Stimulated activated effector memory CD8-positive, alpha-beta T cell treated with anti-CD3 and anti-CD28 coated beads, Interleukin-12 subunit alpha, Interleukin-12 subunit beta, amount 100 ng/mL, for 72 hours (primary cell): Measurements from ENCODE around the gene CBX3.
"Not testable (repeated sequence)": the region's sequence is repeated elsewhere in the genome, so short reads cannot be mapped to it uniquely, and the experiment has no call there.

Source experiments
- ATAC-seq: fragments of 150-1000 bp; cut with Tn5 transposase; 2 replicates; pipeline ENCODE4 v1.10.0; 2021
- DNase-seq, 2 donors: peaks; one replicate each; pipeline ENCODE4 v3.0.0; 2021 to 2022; ENCODE audit warnings: low spot score in 2 of 2
- H3K27ac Mint-ChIP-seq: one replicate; pipeline ENCODE4 v1.8.0; 2022; ENCODE audit warnings: mild to moderate bottlenecking, mixed read lengths
- H3K36me3 Mint-ChIP-seq: one replicate; pipeline ENCODE4 v1.8.0; 2022; ENCODE audit warnings: mild to moderate bottlenecking, mixed read lengths
- H3K4me1 Mint-ChIP-seq: one replicate; pipeline ENCODE4 v1.8.0; 2022; ENCODE audit warnings: mixed read lengths
- H3K4me3 Mint-ChIP-seq: one replicate; pipeline ENCODE4 v1.8.0; 2022; ENCODE audit warnings: mild to moderate bottlenecking, mixed read lengths
- H3K9me3 Mint-ChIP-seq: one replicate; pipeline ENCODE4 v1.8.0; 2022; ENCODE audit warnings: mixed read lengths

Gene CBX3

DNA sequence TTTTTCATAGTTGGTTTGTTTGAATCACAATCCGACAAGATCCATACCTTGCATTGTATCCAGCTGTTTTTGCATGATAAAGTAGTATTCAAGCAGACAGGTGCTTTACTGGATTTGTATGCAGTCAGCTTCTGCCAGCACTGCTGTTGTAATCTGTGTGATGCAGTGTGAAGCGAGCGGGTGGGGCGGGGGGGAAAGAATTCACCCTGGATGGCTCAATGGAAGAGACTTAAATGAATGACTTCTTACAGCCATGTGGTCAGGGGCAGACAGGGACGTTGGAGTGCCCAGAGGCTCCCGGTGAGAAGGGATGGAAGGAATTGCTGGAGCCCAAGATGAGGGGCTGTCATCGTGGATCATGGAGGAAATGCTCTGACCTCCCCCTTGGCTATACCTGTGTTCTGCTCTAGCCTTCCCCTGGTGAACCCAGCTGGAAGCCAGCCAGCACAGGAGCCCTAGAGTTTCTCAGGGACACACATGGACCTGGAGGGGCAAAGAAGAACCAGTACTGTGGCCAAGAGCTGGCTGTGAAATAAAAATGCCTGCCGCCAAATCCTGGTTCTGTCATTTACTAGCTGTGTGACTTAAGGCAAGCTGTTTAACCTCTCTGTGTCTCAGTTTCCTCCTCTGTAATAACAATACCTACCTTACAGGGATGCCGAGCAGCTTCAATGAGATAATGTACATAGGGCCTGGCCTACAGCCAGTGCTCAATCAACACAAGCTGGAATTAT lies 35.4 kb upstream of the CBX3 start:
- Mint-ChIP-seq H3K9me3 (no peaks in the 10 kb centered on the region), H3K4me3 (peak overlapping the region; percentile 58), H3K4me1 (peaks cover 31% of the 10 kb centered on the region), H3K36me3 (peaks cover 18% of the 10 kb centered on the region), H3K27ac (peak overlapping the region; percentile 92)
- no peak for ATAC-seq
- no peak for DNase-seq

DNA sequence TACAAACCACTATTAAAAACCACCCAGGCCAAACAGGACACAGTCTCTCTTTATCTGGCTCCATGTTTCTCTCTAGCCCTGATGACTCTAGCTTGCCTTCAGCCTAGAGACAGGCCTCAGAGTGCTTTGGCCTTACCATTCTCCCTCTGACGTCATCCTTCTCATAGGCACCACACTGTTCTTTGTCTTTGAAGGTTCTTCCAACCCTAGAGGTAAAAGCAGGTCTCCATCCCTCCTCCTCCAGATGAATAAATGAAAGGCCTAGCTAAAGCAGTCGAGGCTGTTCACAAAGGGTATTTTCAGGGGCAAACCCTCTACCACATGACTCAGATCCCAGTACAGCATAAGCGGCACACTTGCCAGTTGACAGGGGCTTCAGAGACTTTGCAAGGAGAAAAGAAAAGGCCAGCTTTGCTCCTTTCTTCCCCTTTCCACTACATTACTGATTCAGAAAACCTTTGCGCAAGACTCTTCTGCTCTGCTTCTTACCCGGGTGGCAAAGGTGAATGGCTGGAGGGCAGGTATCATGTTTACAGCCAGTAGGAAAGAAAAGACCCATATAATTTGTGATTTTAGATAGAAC lies 34.8 kb upstream of the CBX3 start:
- Mint-ChIP-seq H3K4me3 (peak overlapping the region; percentile 58), H3K4me1 (peaks cover 31% of the 10 kb centered on the region), H3K9me3 (no peaks in the 10 kb centered on the region), H3K27ac (peak overlapping the region; percentile 92), H3K36me3 (peaks cover 24% of the 10 kb centered on the region)
- DNase-seq (peak in 1 of 2 donors; percentile 62), ATAC-seq (peak; percentile 93)

DNA sequence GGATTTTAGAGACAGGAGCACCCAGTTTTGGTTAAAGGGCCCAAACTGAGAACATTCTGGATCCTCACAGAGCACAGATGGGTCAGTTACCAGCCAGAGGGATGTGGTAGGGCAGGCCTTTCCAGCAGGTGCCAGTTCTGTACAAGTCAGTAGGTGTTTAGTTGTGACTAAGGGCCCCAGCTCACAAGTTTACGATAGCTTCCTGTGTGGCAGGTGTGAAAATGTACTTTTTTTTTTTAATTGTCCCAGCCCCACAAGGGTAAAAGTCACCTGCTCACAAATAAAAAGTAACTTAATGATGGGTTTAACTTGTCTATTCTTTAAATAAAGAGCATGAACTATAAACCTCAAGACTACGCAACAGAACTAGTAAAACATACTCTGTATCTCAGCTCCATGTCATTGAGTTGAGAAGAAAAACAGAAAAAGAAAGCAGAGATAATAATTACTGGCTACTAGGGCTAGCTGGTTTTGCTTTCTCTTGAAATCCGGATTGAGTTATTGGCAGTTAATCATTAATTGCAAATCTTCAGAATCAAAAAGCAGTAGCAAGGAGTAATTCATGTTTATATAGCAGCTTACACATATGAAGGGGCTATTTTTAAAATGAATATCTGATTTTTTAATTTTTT lies 34.1 kb upstream of the CBX3 start:
- H3K4me1 Mint-ChIP-seq, result peaks cover 31% of the 10 kb centered on the region
- DNase-seq, result no peak

DNA sequence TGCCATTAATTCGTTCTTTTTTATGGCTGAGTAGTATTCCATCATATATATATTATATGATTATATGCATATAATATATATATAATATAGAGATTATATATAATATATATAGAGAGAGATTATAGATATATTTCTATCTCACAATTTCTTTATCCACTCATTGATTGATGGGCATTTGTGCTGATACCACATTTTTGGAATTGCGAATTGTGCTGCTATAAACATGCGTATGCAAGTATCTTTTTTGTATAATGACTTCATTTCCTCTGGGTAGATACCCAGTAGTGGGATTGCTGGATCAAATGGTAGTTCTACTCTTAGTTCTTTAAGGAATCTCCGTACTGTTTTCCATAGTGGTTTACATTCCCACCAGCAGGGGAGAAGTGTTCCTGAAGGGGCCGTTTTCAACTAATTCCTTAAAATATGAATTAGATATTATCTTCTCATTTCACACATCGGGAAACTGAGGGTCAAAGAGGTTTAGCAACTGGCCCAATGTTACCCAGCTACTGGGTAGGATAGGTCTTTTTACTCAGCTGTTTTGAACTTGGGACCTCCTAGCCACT lies 33.0 kb upstream of the CBX3 start:
- ATAC-seq, result no peak
- Mint-ChIP-seq H3K4me1 (peaks cover 24% of the 10 kb centered on the region), H3K9me3 (no peaks in the 10 kb centered on the region), H3K36me3 (peaks cover 29% of the 10 kb centered on the region), H3K27ac (no peak overlapping the region), H3K4me3 (no peak overlapping the region)
- no peak for DNase-seq

More for the DNA sequence above, 34.1 kb upstream of the CBX3 start:
- H3K4me3 Mint-ChIP-seq, result peak overlapping the region; percentile 58
- no peaks in the 10 kb centered on the region for H3K9me3 Mint-ChIP-seq
- ATAC-seq, result peak; percentile 89
- peaks cover 29% of the 10 kb centered on the region for H3K36me3 Mint-ChIP-seq
- peak overlapping the region; percentile 92 for H3K27ac Mint-ChIP-seq

DNA sequence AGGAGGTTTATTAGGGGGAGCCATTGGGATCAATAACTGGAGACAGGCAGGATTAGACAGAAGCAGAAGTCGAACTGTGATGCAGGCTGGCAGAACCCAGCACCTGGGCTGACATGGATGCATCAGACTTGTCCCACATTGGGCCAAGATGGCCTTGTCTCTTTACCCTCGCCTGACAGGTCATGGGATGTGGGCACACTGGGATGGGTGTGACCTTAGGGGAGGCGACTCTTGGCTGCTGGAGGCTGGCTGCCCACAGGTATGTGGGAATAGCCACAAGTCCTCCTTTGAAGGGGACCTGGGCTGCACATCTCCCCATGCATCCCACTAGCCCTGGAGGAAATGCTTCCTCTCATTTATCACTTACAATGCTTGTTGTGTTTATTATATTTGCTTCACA lies 32.3 kb upstream of the CBX3 start:
- Mint-ChIP-seq H3K9me3 (no peaks in the 10 kb centered on the region), H3K4me1 (peaks cover 32% of the 10 kb centered on the region), H3K27ac (no peak overlapping the region)

DNA sequence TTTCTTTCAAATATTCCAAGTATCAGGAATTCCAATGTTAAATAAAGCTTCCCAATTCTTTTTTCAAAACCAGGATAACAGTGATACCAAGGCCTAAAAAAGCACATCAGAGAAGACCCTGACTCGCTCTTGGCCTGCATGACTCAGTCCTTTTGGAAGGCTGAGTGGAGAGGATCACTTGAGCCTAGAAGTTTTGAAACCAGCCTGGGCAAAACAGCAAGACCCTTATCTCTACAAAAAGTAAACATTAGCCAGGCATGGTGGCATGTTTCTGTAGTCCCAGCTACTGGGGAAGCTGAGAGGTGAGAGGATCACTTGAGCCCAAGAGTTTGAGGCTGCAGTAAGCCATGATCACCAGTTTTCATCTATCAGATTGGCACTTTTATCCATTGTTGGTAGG lies 30.9 kb upstream of the CBX3 start:
- no peak overlapping the region for H3K27ac Mint-ChIP-seq
- H3K36me3 Mint-ChIP-seq, result peaks cover 49% of the 10 kb centered on the region
- no peaks in the 10 kb centered on the region for H3K9me3 Mint-ChIP-seq

More for the DNA sequence above, 32.3 kb upstream of the CBX3 start:
- no peak for ATAC-seq
- DNase-seq, result no peak
- Mint-ChIP-seq H3K36me3 (peaks cover 37% of the 10 kb centered on the region), H3K4me3 (no peak overlapping the region)

DNA sequence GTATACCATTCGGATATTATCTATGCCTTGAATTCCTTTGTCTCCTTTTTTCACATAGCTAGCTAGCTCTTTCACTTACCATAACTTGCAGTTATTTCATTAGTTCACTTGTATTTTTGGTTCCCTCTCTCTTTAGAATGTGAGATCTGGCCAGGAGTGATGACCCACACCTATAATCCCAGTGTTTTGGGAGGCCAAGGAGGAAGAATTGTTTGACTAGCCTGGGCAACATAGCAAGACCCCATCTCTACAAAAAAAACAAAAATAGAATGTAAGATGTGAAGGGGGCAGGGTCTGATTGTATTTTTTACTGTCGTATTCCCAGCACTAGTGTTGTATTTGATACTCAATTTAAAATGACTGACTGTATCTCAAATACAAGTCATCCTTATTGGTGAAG lies 29.9 kb upstream of the CBX3 start:
- no peak overlapping the region for H3K27ac Mint-ChIP-seq
- H3K4me3 Mint-ChIP-seq, result no peak overlapping the region
- H3K9me3 Mint-ChIP-seq, result no peaks in the 10 kb centered on the region
- no peak for ATAC-seq
- H3K36me3 Mint-ChIP-seq, result peaks cover 49% of the 10 kb centered on the region
- peaks cover 26% of the 10 kb centered on the region for H3K4me1 Mint-ChIP-seq
- no peak for DNase-seq

More for the DNA sequence above, 30.9 kb upstream of the CBX3 start:
- ATAC-seq (no peak), DNase-seq (no peak)
- Mint-ChIP-seq H3K4me3 (no peak overlapping the region), H3K4me1 (peaks cover 35% of the 10 kb centered on the region)

DNA sequence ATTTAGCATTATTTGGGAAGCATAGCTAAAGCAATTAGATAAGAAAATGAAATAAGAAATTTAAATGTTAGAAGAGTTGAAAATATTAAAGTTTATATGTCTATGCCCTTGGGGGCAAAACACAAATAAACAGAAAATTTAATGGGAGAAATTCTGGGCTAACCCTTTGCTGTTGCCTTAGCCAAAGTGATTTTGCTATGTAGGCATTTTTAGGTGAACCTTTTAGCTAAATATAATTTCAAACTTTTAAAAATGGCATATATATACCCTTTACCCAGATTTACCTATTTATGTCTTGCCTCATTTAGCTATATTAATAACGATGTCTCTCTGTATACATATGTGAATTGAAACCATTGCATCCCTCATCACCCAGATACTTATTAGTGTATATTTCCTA lies 29.5 kb upstream of the CBX3 start:
- no peak overlapping the region for H3K27ac Mint-ChIP-seq
- peaks cover 22% of the 10 kb centered on the region for H3K4me1 Mint-ChIP-seq
- DNase-seq, result no peak
- H3K4me3 Mint-ChIP-seq, result no peak overlapping the region
- H3K36me3 Mint-ChIP-seq, result peaks cover 49% of the 10 kb centered on the region
- ATAC-seq, result no peak
- no peaks in the 10 kb centered on the region for H3K9me3 Mint-ChIP-seq

DNA sequence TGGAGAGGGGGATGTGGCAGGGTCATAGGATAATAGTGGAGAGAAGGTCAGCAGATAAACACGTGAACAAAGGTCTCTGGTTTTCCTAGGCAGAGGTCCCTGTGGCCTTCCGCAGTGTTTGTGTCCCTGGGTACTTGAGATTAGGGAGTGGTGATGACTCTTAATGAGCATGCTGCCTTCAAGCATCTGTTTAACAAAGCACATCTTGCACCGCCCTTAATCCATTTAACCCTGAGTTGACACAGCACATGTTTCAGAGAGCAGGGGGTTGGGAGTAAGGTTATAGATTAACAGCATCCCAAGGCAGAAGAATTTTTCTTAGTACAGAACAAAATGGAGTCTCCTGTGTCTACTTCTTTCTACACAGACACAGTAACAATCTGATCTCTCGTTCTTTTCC lies 25.6 kb upstream of the CBX3 start:
- Mint-ChIP-seq H3K4me1 (peaks cover 44% of the 10 kb centered on the region), H3K36me3 (peaks cover 72% of the 10 kb centered on the region)
- DNase-seq, ATAC-seq, H3K4me3 Mint-ChIP-seq, H3K9me3 Mint-ChIP-seq, H3K27ac Mint-ChIP-seq: not testable (repeated sequence)

DNA sequence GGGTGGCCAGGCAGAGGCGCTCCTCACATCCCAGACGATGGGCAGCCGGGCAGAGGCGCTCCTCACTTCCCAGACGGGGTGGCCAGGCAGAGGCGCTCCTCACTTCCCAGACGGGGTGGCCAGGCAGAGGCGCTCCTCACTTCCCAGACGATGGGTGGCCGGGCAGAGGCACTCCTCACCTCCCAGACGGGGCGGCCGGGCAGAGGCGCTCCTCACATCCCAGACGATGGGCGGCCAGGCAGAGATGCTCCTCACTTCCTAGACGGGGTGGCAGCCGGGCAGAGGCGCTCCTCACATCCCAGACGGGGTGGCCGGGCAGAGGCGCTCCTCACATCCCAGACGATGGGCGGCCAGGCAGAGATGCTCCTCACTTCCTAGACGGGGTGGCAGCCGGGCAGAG lies 24.8 kb upstream of the CBX3 start:
- not testable (repeated sequence) for ATAC-seq, DNase-seq, H3K27ac Mint-ChIP-seq, H3K4me3 Mint-ChIP-seq, H3K9me3 Mint-ChIP-seq
- H3K36me3 Mint-ChIP-seq, result peaks cover 72% of the 10 kb centered on the region
- peaks cover 48% of the 10 kb centered on the region for H3K4me1 Mint-ChIP-seq

DNA sequence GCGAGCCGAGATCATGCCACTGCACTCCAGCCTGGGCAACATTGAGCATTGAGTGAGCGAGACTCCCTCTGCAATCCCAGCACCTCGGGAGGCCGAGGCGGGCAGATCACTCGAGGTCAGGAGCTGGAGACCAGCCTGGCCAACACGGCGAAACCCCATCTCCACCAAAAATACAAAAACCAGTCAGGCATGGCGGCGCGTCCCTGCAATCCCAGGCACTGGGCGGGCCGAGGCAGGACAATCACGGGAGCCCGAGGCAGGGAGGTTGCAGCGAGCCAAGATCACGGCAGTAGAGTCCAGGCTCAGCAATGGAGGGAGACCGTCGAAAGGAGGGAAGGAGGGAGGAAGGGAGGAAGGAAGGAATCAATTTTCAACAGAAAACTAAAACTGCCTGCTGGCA lies 24.3 kb upstream of the CBX3 start:
- not testable (repeated sequence) for DNase-seq, H3K27ac Mint-ChIP-seq, H3K4me3 Mint-ChIP-seq, ATAC-seq, H3K9me3 Mint-ChIP-seq
- H3K4me1 Mint-ChIP-seq, result peaks cover 52% of the 10 kb centered on the region
- peaks cover 74% of the 10 kb centered on the region for H3K36me3 Mint-ChIP-seq

DNA sequence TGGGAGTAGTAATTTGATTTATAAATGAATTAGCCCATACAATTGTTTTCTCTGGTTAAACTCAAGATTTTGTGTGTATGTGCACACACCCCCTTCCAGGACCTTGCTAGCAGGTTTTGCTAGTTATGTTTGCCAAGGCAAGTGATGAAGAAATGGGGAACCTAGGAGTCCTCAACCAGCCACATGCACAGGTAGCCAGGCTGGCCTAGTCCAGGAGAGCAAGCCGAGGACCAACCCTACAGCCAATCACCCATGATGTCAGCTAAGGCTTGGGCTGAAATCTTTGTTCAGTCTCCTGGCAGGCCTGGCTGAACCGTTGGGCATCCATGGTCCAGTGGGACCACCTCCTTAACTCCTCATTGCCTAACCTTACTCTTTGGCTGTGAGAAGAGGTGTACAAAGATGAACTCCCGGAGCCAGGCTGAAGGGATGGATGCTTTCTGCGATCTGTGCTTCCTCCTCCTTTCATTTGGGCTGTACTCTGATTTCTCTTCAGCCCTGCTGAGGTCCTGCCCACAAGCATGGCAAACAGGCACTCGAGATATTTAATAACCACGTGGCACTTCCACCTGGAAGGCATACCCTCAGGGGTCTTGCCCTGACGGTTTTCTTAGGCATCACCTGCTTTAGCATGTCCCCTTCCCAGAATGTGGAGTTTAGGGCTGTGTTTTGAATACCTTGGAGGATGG lies 23.1 kb upstream of the CBX3 start:
- H3K4me3 Mint-ChIP-seq, result no peak overlapping the region
- DNase-seq (no peak), ATAC-seq (peak; percentile 25)
- peaks cover 76% of the 10 kb centered on the region for H3K36me3 Mint-ChIP-seq
- H3K27ac Mint-ChIP-seq, result no peak overlapping the region
- no peaks in the 10 kb centered on the region for H3K9me3 Mint-ChIP-seq
- H3K4me1 Mint-ChIP-seq, result peaks cover 52% of the 10 kb centered on the region

DNA sequence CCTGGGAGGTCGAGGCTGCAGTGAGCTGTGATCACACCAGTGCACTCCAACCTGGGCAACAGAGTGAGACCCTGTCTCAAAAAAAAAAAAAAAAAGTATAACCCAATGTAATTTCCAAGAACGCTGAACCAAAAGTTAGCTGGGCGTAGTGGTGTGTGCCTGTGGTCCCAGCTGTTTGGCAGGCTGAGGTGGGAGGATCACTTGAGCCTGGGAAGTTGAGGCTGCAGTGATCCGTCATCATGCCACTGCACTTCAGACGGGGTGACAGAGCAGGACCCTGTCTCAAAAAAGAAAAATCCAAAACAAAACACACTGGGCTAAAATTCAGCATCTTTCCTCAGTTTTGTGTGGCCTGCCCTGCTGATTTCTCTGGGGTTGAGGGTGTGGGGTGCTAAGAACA lies 22.1 kb upstream of the CBX3 start:
- Mint-ChIP-seq H3K4me1 (peaks cover 51% of the 10 kb centered on the region), H3K4me3 (no peak overlapping the region), H3K9me3 (no peaks in the 10 kb centered on the region), H3K36me3 (peaks cover 76% of the 10 kb centered on the region), H3K27ac (peak overlapping the region; percentile 20)
- ATAC-seq (no peak), DNase-seq (no peak)

DNA sequence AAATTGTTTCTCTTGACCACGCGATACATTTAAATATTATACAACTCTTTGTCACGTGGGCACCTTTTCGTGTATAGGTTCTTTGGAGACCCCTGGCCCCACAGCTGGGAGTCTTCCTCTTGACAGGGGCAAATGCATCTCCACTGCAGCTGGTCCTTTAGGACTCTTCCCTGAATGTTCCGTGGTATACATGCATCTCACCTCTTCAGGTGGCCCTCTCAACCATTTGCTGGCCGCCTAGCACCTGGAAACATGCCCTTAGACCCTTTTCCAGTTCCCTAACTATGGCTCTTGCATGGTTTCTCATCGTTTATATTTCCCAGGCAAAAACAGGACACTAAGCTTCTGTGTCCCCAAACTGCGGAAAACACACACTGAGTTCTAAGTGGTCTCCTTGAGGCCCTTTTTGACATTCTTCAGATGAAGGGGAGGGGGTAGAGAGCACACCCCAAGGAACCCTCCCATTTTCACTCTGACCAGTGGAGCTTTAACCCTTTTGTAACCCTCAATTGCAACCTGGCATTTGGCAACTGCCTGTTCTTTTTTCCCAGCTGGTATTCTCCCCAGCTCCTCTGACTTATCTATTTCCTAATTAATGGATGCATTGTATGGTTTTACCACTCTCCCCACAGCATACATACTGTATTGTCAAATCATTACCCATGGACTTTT lies 21.6 kb upstream of the CBX3 start:
- Mint-ChIP-seq H3K27ac (peak overlapping the region; percentile 71), H3K4me1 (peaks cover 55% of the 10 kb centered on the region), H3K9me3 (no peaks in the 10 kb centered on the region), H3K36me3 (peaks cover 76% of the 10 kb centered on the region), H3K4me3 (no peak overlapping the region)
- ATAC-seq (no peak), DNase-seq (no peak)

DNA sequence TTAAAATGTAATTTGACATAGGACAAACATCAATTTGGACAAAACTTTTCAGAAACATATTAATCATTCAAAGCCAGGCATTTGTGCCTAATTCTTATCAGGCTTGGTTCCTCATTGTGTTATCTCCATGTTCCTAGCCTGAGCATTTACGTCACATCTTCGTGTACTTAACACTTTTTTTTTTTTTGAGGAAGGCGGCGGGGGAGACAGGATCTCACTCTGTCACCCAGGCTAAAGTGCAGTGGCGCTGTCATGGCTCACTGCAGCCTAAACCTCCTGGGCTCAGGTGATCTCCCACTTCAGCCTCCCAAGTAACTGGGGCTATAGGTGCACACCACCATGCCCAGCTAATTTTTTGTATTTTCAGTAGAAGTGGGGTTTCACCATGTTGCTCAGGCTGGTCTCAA lies 20.8 kb upstream of the CBX3 start:
- ATAC-seq (no peak), DNase-seq (no peak)
- Mint-ChIP-seq H3K4me1 (peaks cover 63% of the 10 kb centered on the region), H3K27ac (peak overlapping the region; percentile 71), H3K9me3 (no peaks in the 10 kb centered on the region), H3K4me3 (no peak overlapping the region), H3K36me3 (peaks cover 79% of the 10 kb centered on the region)
